ENCODE measurements around the gene PLD1.
"Not testable (repeated sequence)": the region's sequence is repeated elsewhere in the genome, so short reads cannot be mapped to it uniquely, and the experiment has no call there.

The PLD1 gene

DNA sequence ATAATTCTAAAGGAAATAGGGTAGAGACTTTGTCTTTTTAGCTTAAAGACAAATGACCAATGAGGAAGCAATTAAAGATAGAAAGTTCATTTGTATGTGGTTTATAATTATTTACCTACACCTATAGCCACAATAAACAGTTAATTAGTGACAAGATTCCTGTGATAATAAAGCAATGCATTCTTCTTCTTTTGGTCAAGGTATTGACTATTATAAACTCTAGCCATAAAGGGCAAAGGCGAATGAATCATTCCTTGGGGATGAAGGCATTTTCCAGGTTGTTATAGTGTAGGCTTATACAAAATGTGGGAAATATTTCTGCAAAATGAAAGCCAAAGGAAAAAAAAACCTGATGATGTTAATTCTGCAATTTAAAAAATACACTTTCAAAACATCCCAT is 115.4 kb downstream of the PLD1 start:
- DNase-seq (ENCODE audit: low read depth) = no peak

DNA sequence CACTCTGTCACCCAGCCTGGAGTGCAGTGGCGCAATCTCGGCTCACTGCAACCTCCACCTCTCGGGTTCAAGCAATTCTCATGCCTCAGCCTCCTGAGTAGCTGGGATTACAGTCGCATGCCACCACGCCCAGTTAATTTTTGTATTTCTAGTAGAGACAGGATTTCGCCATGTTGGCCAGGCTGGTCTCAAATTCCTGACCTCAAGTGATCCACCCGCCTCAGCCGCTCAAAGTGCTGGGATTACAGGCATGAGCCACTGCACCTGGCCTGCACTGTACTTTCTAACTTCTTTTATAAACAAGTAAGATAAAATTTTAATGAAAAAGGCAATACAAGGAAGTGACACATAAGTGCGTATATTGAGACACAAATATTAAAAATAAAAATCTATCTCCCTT is 117.7 kb downstream of the PLD1 start:
- not testable (repeated sequence) for DNase-seq (ENCODE audit: low read depth)

DNA sequence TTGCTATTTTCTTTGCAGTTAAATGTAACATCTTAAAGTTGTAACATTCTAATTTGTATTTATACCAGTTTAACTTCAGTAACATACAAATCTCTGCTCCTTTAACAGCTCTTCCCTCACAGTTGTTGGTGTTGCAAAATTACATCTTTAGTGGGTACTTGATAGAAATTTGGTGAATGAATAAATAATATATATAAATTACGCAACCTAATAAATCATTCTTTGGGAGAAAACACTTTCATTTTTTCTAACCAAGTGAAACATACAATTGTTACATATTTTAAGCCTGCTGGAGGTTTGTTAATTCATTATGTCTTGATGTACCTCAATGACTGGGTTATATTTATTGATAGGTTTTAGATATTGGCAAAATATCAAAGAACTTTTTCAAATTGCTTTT is 118.8 kb downstream of the PLD1 start:
- no peak for DNase-seq (ENCODE audit: low read depth)

DNA sequence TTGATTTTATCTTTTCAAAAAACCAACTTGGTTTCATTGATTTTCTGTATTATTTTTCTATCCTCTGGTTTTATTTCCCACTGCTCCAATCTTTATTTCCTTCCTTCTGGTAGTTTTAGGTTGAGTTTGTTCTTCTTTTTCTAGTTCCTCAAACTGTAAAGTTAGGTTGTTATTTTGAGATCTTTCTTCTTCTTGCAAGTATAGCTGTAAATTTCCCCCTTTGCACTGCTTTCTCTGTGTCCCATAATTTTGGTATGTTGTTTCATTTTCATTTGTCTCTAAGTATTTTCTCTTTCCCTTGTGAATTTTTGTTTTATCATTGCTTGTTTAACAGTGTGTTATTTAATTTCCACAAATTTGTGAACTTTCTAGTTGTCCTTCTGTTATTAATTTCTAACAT is 120.0 kb downstream of the PLD1 start:
- no peak for DNase-seq (ENCODE audit: low read depth)

DNA sequence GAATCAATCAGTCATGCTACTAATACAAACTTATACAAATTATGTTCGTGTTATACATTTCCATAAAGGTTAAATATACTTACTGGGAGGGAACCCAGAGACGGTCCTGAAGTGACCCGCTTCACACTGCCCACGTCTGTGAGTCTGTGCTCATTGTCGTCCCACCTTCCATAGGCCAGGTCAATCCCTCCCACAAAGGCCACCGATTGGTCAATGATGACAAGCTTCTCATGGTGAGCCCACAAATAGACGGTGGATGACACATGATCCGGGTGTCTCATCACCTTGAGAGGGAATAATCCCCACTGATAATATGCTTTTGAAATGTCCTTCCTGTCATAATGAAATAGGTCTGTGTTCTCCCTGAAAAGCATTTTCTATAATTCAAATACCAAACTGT is 121.7 kb downstream of the PLD1 start:
- peak; percentile 27 for DNase-seq (ENCODE audit: low read depth)

DNA sequence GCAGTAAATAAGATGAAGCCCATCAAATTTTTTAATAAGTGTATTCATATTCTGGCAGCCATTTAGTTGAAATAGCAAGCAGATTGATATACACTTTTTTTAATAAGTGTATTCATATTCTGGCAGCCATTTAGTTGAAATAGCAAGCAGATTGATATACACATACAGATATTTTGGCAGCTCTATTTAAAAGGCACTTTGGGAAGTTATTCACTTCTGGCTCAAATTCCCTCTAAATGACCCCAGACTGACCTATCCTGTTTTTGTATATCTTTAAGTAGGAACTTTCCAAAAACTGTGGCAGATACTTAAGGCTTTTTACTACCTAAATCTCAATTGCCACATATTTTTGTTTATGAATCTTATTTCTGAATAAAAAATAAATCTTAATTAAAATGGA is 122.3 kb downstream of the PLD1 start:
- no peak for DNase-seq (ENCODE audit: low read depth)

DNA sequence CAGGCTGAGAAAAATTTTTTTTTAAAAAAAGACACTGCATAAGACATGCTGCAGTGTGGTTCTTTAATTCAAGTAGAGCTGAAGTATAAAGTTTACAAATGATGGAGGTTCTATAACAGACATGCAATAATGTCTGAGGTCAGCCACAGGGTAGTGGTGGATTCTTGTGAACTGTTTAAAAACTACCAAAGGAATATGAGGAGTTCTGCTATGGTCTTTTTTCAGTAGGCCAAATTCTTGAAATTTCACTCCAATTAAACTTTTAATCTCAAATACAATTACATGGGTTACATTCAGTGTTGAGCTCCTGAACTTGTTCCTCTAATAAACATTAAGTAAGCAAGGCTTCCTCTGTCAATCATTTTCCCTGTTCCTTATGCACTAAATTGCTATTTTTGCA is 122.7 kb downstream of the PLD1 start:
- no peak for DNase-seq (ENCODE audit: low read depth)

DNA sequence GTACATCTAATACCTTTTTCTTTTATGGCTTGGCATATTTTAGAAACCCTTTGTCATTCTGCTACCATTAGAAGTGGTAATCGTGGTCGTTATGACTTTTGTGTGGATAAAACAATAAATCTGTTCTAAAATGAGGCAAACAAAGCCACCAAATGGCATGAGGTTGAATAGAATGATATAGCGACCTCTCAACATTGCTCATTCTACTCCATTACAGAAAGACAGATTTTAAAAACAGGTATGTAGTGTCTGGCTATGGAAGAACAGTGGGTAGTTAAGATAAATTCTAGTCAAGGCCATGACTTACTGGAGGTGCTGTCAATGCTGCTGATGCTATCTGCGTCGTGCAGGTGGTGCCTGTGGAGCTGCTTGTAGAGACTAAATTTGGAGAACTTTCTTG is 123.2 kb downstream of the PLD1 start:
- no peak for DNase-seq (ENCODE audit: low read depth)

DNA sequence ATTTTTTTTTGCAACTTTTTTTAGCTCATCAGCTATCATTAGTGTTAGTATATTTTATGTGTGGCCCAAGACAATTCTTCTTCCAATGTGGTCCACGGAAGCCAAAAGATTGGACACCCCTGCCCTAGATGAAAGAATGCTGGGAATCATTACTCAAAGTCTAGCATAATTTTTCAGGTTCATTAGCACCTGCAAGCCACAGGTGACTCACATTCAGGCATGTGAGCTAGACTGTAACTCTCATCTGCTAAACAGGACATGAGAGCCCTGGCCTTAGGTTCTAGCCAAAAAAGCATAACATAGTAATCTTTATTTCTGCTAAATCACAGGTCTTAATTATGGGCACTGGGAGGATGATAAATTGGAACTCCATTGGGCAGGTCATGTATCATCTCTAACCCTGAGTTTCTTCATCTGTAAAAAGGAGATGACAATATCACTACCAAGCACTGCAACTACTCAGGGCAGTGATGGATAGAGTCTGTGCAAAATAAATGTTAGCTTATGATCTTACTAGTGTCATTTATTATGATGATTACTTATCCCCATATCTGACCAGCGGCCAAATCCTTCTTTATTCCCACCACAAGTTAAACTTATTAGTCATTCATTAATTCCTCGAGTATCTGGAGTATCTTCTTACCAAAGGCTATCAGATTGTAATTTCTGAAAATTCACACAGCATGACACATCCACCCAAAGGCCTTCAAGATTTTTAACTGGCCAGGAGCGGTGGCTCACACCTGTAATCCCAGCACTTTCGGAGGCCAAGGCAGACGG is 125.0 kb downstream of the PLD1 start:
- peak; percentile 10 for DNase-seq (ENCODE audit: low read depth)

DNA sequence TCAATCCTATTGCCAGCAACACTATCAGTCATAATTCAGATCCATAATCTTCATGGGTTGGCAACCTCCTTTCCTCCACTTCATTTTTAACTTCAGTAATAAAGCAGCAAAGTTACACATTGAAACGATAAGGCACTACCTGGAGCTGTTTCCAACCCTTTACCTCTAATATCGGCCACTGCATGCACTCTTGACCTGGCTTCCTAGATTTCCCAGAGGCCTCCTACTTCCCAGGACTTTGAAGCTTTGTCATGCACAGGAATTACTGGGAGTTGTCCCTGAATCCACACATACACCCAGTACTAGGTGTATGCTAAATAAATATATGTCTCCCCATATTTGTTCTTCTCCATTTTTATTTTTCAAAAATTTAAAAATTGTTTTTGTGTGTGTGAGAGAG is 126.1 kb downstream of the PLD1 start:
- DNase-seq (ENCODE audit: low read depth) = no peak

DNA sequence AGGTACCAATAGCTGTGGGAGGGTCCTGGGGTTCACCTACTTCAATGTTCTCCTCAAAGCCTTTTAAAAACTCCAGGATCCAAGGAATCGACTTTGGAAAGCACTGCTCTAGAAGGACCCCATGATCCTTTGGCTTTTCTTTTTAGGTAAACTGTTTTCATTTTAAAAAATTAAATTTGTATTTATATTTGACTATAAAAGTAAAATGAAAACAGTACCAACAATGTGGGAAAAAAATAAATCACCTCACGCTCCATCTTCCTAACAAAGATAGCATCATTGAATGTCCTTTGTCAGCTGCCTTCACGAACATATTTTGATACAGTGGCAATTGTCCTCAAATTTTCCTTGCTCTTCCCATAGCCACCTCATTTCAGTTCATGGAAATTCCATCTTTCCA is 127.5 kb downstream of the PLD1 start:
- DNase-seq (ENCODE audit: low read depth) = no peak

DNA sequence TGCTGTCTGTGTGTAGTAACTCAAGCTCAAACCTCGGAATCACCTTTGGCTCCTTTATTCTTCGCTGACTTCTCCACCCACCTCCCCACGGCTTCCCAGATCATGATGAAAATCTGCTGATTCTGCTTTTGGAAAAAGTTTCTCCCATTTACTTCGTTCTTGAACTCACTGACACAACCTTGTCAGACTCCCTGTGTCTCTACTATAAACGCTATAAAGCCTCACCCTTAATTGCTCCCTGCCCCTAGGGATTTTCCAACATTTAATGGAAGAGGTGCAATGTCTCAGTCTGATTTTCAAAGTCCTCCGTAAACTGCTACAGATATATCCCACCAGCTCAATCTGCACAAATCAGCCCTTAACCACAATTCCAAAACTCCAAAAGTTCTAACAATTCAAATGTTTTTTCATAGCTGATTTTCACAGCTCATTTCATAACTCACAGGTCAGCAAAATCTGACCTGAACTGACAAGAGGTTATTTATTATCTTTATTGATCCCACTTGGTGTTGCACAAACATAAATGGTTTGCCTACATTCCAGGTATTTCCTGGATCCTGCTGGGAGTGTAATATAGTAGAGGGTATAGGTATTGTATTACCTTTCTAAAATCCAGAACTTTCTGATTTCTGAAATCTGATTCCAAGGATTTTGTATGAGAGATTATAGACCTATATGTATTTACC is 129.4 kb downstream of the PLD1 start:
- DNase-seq (ENCODE audit: low read depth) = no peak

DNA sequence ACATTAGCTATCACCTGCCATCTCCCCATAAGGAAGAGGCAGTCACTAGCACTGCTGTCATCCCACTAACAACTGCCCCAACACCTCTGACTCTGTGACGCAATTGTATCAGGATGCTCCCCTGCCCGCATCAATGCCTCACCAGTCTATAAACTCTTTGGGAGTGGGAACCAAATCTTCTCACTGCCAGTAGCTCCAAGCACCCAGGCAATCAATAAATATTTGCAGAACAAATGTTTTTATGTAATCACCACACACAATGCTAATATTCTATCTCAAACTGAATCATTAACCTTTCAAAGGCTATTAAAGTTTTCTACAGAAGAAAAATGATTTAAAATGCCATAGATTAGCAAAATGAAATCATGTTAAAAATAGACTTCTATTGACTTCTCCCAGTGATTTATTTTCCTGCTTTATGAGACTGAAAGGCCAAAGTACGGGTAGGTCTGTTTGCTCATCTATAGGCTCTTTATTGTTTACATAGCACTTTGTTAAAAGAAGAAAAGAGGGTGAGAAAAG is 131.3 kb downstream of the PLD1 start:
- DNase-seq (ENCODE audit: low read depth) = no peak

DNA sequence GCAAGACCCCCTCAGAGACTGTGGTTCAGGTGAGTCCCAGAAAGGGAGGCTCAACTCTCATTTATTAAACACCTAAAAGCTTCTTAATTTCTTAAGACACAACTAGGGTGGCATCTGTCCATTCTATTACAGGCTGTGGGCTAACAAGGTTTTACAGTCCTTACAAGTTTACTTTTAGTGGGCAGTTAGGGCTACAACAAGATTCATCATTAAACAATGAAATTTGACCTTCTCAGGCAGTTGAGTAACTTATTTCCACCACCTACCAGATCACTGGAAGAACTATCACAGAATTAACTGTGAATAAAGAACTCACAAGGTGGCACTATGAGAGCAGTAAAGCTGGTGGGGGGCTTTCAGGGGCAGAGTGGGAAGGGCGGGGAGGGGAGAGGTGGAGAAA is 132.6 kb downstream of the PLD1 start:
- no peak for DNase-seq (ENCODE audit: low read depth)

DNA sequence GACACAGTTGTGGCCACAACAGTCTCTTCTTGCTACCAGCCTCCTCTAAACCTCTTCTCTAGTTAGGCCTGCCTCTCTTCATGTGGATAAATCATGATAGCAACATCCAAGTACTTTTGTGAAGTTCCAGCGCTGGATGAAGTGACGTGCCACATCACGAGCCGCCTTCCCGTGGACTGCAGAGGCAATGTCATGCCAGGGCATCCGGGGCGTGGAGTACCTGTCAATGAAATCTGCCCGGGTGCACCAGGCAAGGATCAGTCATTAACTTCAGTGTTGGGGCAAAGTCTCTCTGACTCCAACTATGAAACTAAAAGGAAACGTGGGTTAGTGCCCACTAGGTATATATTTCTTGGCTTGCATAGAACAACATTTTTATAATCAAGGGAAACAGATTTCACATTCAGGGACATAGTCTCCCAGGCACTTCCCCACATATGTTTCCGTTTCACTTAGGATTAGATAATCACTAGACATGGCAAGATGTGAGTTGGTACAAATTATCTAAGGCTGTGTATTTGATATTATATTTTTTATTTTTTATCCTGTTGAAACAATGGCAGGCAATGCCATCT is 133.6 kb downstream of the PLD1 start:
- no peak for DNase-seq (ENCODE audit: low read depth)

DNA sequence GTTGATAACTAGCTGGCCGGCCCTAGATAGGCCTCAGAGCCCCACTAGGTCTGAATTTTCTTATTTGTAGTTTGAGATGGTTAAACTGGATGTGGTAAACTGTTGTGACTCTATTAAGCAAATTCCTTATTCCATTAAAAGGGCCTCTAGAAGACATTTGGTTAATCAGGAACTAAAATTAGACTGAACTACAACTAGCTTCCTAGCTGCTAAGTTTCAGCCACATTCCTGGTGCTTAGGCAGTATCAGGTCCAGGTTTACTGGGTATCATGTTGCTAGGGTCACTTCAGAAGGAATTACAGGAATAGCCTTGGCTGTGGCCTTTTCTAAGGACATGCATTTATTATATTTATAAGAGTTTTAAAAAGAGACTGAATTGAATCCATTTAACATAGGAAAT is 136.3 kb downstream of the PLD1 start:
- DNase-seq (ENCODE audit: low read depth) = no peak

DNA sequence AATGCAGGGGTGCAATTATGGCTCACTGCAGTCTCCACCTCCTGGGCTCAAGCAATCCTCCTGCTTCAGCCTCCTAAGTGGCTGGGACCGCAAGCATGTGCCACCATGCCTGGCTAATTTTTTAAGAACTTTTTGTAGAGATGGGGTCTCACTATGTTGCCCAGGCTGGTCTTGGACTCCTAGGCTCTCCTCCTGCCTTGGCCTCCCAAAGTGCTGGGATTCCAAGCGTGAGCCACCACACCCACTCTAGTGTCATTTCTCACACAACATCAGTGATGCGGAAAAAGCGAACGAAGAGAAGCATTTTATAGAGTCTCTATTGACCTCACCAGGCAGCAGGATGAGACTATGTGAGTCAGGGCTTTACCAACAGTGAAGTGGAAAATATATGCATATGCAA is 137.7 kb downstream of the PLD1 start:
- no peak for DNase-seq (ENCODE audit: low read depth)

DNA sequence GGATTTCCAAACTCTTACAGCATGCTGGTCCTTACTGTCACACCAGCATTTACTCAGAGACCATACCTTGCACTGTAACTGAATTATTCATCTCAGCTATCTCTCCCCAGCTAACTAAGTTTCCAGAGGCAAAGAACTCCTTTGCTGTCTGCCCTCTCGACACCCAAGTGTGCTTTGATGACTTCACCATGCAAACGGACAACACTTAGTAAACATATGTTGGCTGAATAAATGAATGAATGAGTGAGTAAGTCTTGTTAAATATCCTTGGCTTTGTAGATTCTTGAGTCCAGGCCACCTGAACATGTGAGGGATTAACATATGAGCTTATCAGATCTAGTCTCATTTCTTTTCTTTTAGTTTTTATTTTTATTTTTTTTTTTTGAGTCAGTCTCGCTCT is 138.2 kb downstream of the PLD1 start:
- DNase-seq (ENCODE audit: low read depth) = no peak

DNA sequence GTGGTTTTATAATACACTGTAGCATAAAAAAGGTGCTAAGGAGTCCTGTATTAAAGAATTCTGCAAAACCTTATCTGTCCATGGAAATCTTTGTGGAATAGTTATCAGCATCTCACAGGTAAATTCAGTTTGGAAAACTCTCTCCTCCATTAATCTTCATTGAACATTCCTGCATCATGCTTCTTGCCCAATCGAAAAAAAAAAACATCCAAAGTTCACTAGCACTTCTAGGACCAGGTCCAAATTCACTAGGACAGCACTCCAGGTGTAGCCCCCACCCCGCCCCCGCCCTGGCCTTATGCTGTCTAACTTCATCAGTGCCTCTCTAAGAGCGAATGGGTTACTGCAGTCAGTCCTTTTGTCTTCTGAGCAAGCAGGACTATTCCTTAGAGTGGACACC is 138.6 kb downstream of the PLD1 start:
- DNase-seq (ENCODE audit: low read depth) = no peak

DNA sequence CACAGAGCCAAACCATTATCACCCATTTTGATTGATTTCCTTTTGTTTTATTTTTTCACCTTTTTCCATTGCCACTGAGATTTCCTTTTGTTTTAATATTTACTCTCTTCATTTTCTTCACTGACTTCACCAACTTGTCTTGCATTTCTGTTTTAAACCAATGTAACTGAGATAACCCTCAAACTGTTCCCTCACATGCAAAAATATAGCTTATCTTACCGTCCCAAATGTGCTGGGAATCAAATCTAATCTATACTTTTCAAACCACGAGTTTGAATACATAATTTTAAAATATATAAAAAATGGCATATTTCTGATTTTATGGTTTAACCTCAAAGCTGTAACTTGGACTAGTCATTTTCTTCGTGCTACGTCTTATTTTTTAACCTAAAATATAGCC is 143.8 kb downstream of the PLD1 start:
- no peak for DNase-seq (ENCODE audit: low read depth)

DNA sequence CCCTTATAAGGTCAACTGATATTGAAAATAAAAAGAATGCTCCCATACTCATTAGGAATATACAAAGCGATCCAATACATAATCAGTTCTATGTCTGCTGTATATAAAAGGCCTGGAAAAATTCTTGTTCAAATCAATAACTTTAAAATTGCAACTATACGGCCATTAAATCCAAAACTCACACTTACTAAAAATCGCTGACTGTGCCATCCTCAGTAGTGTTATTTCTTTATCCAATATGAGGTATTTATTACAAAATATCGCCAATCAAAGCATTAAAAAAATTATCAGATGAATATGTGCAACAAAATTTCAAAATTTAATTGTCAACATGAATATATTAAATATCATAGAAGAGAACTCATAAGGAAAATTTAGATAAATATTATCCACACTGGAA is 146.5 kb downstream of the PLD1 start:
- no peak for DNase-seq (ENCODE audit: low read depth)

DNA sequence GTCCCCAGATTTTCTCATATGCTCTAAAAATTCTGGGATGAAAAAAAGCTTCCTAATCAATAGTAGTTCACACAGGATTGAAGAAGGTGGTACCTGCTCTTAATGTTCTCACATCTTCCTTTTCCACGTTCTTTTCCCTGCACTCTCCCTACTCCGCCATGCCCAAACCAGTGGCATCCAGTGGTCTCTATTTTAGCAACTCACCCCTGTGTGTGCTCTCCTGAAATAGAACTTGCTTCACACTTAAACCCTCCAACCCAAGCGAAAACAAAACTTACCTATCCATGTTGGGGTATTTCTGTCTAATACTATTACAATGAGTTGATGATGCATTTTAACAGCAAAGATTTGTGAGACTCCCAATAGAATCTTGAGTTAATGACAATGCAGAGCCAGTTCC is 148.8 kb downstream of the PLD1 start:
- no peak for DNase-seq (ENCODE audit: low read depth)

DNA sequence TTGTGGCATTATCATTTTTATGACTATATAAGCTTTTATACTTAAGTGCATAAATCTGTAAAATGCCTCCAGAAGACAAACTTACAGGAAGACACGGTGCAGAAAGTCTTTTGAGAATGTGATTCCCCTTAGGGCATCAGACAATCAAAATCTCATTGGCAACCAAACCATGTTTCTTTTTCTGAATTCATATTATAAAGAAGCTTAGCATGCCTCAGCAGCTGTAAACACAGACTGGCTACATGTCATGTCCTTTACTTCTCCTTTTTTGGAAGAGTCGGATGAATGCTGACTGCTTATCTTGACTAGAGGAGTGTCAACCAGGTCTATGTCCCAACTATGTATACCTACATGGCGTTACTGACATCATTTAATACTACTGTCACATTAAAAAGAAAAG is 150.1 kb downstream of the PLD1 start:
- DNase-seq (ENCODE audit: low read depth) = no peak

Data from ELR (cell line).